IMR-90 (cell line): Measurements from ENCODE around the gene TFDP2. TPM values are rescaled to one million over a fixed set of nuclear protein-coding genes. Genes with fewer than 3 reads are reported as not detected.

Experiments used
- MAFK ChIP-seq: IDR thresholded peaks from 2 replicates; pipeline ENCODE4 v1.6.1; 2012; ENCODE audit warnings: low read depth, low read length, improper control_type of control experiment
- microRNA-seq, 2 experiments: library from miRNA; stranded (forward) in 1 of 2; unstranded in 1 of 2; fragments of 10-50 nt in 1 of 2; fragments of <30 nt in 1 of 2; gene quantifications in 1 of 2; microRNA quantifications in 1 of 2; one replicate each; pipeline versions ENCODE3 to v1.1.0; 2013 to 2020; ENCODE audit not compliant: insufficient read depth in 1 of 2, insufficient read length in 1 of 2, unreplicated experiment in 1 of 2
- polyA plus RNA-seq, 3 experiments: library from polyadenylated mRNA; depleted of rRNA; stranded (reverse); fragments of >200 nt; gene quantifications; 2 replicates each; pipeline ENCODE4 v1.2.3, GENCODE V29; 2012; ENCODE audit warnings: low replicate concordance in 1 of 3
- small RNA-seq, 5 experiments: library from RNA; depleted of rRNA; stranded (forward); fragments of <200 nt; gene quantifications; one replicate each; pipeline ENCODE3, GENCODE V24; 2012
- total RNA-seq: library from RNA; depleted of rRNA; stranded (reverse); fragments of >200 nt; gene quantifications from 2 replicates; pipeline ENCODE4 v1.2.3, GENCODE V29; 2012; rRNA removed

Gene TFDP2
- total and polyA plus RNA-seq, 2 of the 4 experiments (the other 2 are of a cell fraction) = 10.7 to 23.7 TPM

- no peak for TF ChIP-seq MAFK
Measured at GRCh38 chr3:141894524-141895176, 254.7 kb downstream of the TFDP2 start (continued).

Small RNA genes lying within 50 kb of the gene (microRNA-seq; reads per million reads assigned to microRNA genes)
- not detected for gene RNU6-425P (ENCODE audit: insufficient read depth, insufficient read length)
- gene RNU6-509P (ENCODE audit: insufficient read depth, insufficient read length) = not detected

Small RNA genes lying within 50 kb of the gene (small RNA-seq; reads per million reads assigned to genes)
- gene RNU6-425P (0 reads per million in 5 experiments), gene RNU6-509P (0 to 6.6 (median 0) reads per million in 5 experiments)

Other genes starting within 250 kb of the TFDP2 start
- 5.9 and 13.3 TPM in 2 replicates for gene GK5, start 76.0 kb upstream of the TFDP2 start, total RNA-seq
- gene GK5, start 76.0 kb upstream of the TFDP2 start, polyA plus RNA-seq (2012; rRNA removed) = 4.0 and 8.6 TPM in 2 replicates